ENCODE measurements around the gene TEX26.
"Not testable (repeated sequence)": the region's sequence is repeated elsewhere in the genome, so short reads cannot be mapped to it uniquely, and the experiment has no call there.

The TEX26 gene

DNA sequence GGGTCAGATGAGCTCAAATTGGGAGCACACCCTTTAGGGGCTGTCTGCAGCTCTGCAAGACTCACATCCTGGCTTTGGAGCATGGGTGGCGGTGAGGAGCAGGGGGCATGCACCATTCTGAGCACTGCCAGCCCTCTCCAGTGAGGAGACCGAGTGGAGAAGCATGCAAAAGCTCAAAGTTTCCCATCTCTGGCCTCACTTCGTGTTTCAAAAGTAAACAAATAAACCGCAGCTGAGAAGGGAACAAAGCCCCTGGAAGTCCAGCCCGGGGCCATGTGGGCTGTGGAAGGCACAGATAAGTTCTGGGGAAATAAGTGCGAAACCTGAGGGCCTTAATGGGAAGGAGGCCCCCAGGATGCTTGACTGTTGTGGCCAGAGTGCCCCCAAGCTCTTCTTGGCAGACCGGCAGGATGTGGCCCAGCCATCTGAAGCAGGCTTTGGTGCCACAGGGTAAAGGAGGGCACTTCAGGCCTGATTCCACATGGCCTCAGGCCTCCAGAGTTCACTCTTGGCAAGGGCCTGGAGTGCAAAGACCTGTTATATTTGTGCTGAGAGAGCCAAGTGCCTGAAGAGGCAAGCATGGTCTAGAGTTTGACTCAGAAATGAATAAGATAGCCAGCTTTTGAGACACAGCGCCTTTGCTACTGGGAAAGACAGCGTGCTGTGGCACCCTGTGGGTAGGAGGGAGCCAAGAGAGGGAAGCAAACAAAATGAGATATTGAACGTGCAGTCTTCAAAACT, 25.2 kb upstream of the TEX26 start:
- Mint-ChIP-seq H3K4me1 (peaks cover 2% of the 10 kb centered on the region), H3K36me3 (ENCODE audit: low read depth) (no peaks in the 10 kb centered on the region), H3K27ac (no peak overlapping the region), H3K9me3 (no peaks in the 10 kb centered on the region), H3K27me3 (peaks cover 67% of the 10 kb centered on the region), H3K4me3 (no peak overlapping the region)
- DNase-seq, result no peak
- ATAC-seq, result no peak

DNA sequence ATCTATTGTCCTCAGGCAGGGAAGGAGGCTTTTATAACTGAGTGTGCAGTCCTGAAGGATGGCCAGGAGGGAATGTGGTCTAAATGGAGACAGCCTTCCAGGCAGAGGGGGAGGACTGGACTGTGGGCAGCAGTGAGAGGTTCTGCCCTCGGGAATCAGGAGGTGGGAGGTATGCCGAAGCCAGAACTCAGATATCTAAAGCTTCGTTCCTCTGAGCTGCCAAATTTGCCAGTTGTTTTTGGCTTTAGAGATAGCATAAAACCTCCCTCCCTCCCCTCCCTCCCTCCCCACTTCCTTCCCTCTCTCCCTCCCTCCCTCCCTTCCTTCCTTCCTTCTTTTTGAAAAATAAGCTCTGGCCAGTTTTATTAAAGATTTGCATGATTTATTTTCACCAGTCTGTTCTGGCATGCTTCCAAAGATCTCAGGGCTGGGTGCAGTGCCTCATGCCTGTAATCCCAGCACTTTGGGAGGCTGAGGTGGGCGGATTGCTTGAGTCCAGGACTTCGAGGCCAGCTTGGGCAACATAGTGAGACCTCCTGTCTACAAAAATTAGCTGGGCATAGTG, 24.0 kb upstream of the TEX26 start:
- peaks cover 2% of the 10 kb centered on the region for H3K4me1 Mint-ChIP-seq
- no peak overlapping the region for H3K4me3 Mint-ChIP-seq
- no peak for DNase-seq
- no peak overlapping the region for H3K27ac Mint-ChIP-seq
- no peaks in the 10 kb centered on the region for H3K36me3 Mint-ChIP-seq (ENCODE audit: low read depth)
- ATAC-seq, result no peak
- H3K9me3 Mint-ChIP-seq, result no peaks in the 10 kb centered on the region
- H3K27me3 Mint-ChIP-seq, result peaks cover 56% of the 10 kb centered on the region

DNA sequence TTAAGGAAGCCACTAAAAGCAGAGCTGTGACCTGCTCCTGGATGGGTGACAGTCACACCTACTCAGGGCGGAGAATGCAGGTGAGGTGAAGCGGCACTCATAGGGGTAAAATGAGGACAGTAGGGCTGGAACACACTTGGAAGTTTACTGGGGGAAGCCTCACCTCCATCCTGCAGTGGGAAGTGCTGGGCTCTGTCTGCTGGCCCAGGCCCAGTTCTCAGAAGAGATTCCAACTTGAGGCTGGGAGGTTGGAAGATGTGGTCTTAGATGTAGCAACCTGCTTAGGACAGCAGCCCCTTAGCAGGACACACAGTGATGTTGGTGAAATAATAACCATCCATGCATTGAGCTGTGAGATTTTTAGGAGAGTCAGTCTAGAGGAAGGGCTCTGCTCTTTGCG, 21.8 kb upstream of the TEX26 start:
- no peaks in the 10 kb centered on the region for H3K36me3 Mint-ChIP-seq (ENCODE audit: low read depth)
- no peak overlapping the region for H3K4me3 Mint-ChIP-seq
- DNase-seq (no peak), ATAC-seq (no peak)
- H3K27me3 Mint-ChIP-seq, result peaks cover 50% of the 10 kb centered on the region
- H3K9me3 Mint-ChIP-seq, result no peaks in the 10 kb centered on the region
- H3K27ac Mint-ChIP-seq, result no peak overlapping the region
- H3K4me1 Mint-ChIP-seq, result peaks cover 2% of the 10 kb centered on the region

DNA sequence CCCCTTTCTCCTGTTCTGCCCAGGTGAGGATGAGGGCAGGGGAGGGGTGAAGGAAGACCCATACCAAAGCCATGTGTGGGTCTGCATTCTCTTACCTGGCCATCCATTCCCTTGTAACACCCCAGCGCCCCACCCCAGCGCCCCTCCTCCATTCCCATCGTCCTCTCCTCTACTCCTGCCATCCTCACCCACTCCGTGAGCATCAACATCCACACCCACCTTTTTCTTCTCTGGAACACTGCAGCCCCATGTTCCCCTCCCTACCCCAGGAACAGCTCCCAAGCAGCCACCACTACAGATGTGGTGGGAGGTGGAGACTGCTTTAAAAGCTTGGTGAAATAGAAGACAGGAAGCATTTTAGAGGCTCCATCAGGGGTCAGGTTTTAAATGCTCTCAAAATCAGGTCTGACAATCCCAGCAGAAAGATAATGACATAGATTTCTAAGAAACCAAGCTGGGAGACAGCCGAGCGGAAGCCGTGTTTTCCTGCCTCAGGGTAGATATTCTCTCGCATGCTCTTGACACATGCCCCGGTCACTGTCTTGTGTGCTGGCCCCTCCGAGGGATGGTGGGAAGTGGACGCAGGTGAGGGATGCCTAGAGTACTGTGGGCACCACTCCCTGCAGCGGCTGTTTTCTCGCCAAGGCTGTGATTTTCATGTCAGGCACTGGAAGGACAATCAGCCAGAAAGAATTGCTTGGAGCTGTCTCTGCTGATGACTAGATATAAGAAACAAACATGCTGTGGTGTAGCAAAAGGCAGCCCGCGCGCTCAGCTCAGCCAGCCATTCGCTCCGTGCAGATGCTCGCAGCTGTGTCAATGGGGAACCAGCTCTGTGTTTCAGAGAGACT, 16.5 kb upstream of the TEX26 start:
- peaks cover 25% of the 10 kb centered on the region for H3K27me3 Mint-ChIP-seq
- H3K9me3 Mint-ChIP-seq, result no peaks in the 10 kb centered on the region
- H3K36me3 Mint-ChIP-seq (ENCODE audit: low read depth), result no peaks in the 10 kb centered on the region
- DNase-seq (no peak), ATAC-seq (no peak)
- H3K27ac Mint-ChIP-seq, result no peak overlapping the region
- H3K4me1 Mint-ChIP-seq, result no peaks in the 10 kb centered on the region
- no peak overlapping the region for H3K4me3 Mint-ChIP-seq

GRCh38 chr13:30916991-30917390, 15.5 kb upstream of the TEX26 start:
- Mint-ChIP-seq H3K36me3 (ENCODE audit: low read depth) (no peaks in the 10 kb centered on the region), H3K9me3 (no peaks in the 10 kb centered on the region), H3K4me1 (no peaks in the 10 kb centered on the region), H3K27ac (no peak overlapping the region), H3K4me3 (no peak overlapping the region), H3K27me3 (peaks cover 31% of the 10 kb centered on the region)
- no peak for ATAC-seq
- no peak for DNase-seq

GRCh38 chr13:30918662-30919405, 13.6 kb upstream of the TEX26 start:
- DNase-seq, result no peak
- Mint-ChIP-seq H3K4me1 (no peaks in the 10 kb centered on the region), H3K36me3 (ENCODE audit: low read depth) (no peaks in the 10 kb centered on the region), H3K27me3 (peaks cover 37% of the 10 kb centered on the region), H3K9me3 (no peaks in the 10 kb centered on the region), H3K27ac (no peak overlapping the region), H3K4me3 (no peak overlapping the region)
- ATAC-seq, result no peak

- no peaks in the 10 kb centered on the region for H3K36me3 Mint-ChIP-seq (ENCODE audit: low read depth)
- ATAC-seq (no peak), DNase-seq (no peak)
- no peak overlapping the region for H3K27ac Mint-ChIP-seq
- H3K9me3 Mint-ChIP-seq, result no peaks in the 10 kb centered on the region
- peaks cover 24% of the 10 kb centered on the region for H3K27me3 Mint-ChIP-seq
- H3K4me1 Mint-ChIP-seq, result peaks cover 7% of the 10 kb centered on the region
- no peak overlapping the region for H3K4me3 Mint-ChIP-seq
Observed at GRCh38 chr13:30920162-30920909, 12.1 kb upstream of the TEX26 start.

DNA sequence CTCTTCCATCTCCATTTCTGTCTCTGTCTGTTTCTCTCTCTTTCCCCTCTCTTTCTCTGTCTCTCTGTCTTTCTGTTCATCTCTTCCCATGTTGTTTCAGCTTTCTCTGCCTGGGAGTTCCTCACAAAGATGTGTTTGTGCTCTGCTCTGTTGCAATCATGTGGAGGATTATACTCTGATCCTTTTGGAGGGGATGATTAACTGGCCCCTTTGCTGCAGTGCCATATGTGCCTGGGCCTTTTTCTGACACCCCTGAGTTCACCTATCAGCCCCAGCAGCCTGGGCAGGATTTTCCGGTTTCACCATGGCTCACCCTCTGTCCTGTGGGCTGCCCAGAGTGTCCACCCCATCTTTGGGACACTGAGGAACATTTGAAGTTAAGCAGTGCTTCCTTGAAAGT, 9.0 kb upstream of the TEX26 start:
- DNase-seq (no peak), ATAC-seq (no peak)
- no peak overlapping the region for H3K27ac Mint-ChIP-seq
- H3K27me3 Mint-ChIP-seq, result peaks cover 18% of the 10 kb centered on the region
- no peaks in the 10 kb centered on the region for H3K9me3 Mint-ChIP-seq
- peaks cover 26% of the 10 kb centered on the region for H3K4me1 Mint-ChIP-seq
- H3K36me3 Mint-ChIP-seq (ENCODE audit: low read depth), result no peaks in the 10 kb centered on the region
- H3K4me3 Mint-ChIP-seq, result no peak overlapping the region

DNA sequence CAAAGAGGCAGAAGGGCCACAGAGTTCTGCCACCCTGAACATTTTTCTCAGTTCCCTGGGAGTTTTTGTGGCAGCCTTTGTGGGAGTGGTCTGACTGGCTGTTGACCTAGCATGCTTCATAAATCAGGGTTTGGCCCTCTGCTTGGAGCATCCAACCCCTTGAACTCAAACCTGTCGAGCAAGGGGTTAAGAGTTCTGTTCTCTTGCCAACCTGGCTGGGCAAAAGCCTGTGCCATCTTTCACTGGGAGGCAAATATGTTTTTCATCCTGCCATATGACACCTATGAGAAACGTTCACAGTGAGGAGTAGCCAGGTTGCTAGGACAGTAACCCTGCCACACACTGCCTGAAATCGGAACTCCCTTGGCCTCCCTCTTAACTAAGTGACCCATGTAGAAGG, 7.7 kb upstream of the TEX26 start:
- no peaks in the 10 kb centered on the region for H3K9me3 Mint-ChIP-seq
- no peaks in the 10 kb centered on the region for H3K36me3 Mint-ChIP-seq (ENCODE audit: low read depth)
- ATAC-seq, result no peak
- H3K4me3 Mint-ChIP-seq, result no peak overlapping the region
- DNase-seq, result no peak
- no peak overlapping the region for H3K27ac Mint-ChIP-seq
- peaks cover 26% of the 10 kb centered on the region for H3K4me1 Mint-ChIP-seq
- H3K27me3 Mint-ChIP-seq, result peaks cover 24% of the 10 kb centered on the region

- ATAC-seq (peak; percentile 33), DNase-seq (no peak)
- H3K36me3 Mint-ChIP-seq (ENCODE audit: low read depth), result no peaks in the 10 kb centered on the region
- H3K27me3 Mint-ChIP-seq, result peaks cover 28% of the 10 kb centered on the region
- H3K9me3 Mint-ChIP-seq, result no peaks in the 10 kb centered on the region
- no peak overlapping the region for H3K27ac Mint-ChIP-seq
- H3K4me3 Mint-ChIP-seq, result no peak overlapping the region
- H3K4me1 Mint-ChIP-seq, result peaks cover 26% of the 10 kb centered on the region
Observed at GRCh38 chr13:30925429-30925828, 7.0 kb upstream of the TEX26 start.

- no peaks in the 10 kb centered on the region for H3K9me3 Mint-ChIP-seq
- no peaks in the 10 kb centered on the region for H3K36me3 Mint-ChIP-seq (ENCODE audit: low read depth)
- no peak overlapping the region for H3K27ac Mint-ChIP-seq
- no peak overlapping the region for H3K4me3 Mint-ChIP-seq
- H3K4me1 Mint-ChIP-seq, result peaks cover 26% of the 10 kb centered on the region
- H3K27me3 Mint-ChIP-seq, result peaks cover 29% of the 10 kb centered on the region
- no peak for DNase-seq
- ATAC-seq, result no peak
Observed at GRCh38 chr13:30926781-30927180, 5.7 kb upstream of the TEX26 start.

- not testable (repeated sequence) for H3K9me3 Mint-ChIP-seq; H3K36me3 Mint-ChIP-seq (ENCODE audit: low read depth); DNase-seq; H3K4me3 Mint-ChIP-seq; H3K27ac Mint-ChIP-seq
- peak; percentile 63 for ATAC-seq
- peaks cover 33% of the 10 kb centered on the region for H3K27me3 Mint-ChIP-seq
- H3K4me1 Mint-ChIP-seq, result peaks cover 26% of the 10 kb centered on the region
Observed at GRCh38 chr13:30927188-30927587, 5.3 kb upstream of the TEX26 start.

GRCh38 chr13:30927595-30927994, 4.9 kb upstream of the TEX26 start:
- Mint-ChIP-seq H3K9me3 (no peaks in the 10 kb centered on the region), H3K27me3 (peaks cover 34% of the 10 kb centered on the region)

GRCh38 chr13:30928978-30929377, 3.5 kb upstream of the TEX26 start:
- Mint-ChIP-seq H3K27ac (no peak overlapping the region), H3K4me1 (peaks cover 26% of the 10 kb centered on the region), H3K27me3 (peaks cover 36% of the 10 kb centered on the region), H3K9me3 (no peaks in the 10 kb centered on the region), H3K36me3 (ENCODE audit: low read depth) (no peaks in the 10 kb centered on the region), H3K4me3 (no peak overlapping the region)
- no peak for DNase-seq
- no peak for ATAC-seq

More at GRCh38 chr13:30927595-30927994, 4.9 kb upstream of the TEX26 start:
- Mint-ChIP-seq H3K4me3 (no peak overlapping the region), H3K27ac (no peak overlapping the region), H3K36me3 (ENCODE audit: low read depth) (no peaks in the 10 kb centered on the region), H3K4me1 (peaks cover 26% of the 10 kb centered on the region)
- DNase-seq (no peak), ATAC-seq (peak; percentile 63)

Data from activated naive CD8-positive, alpha-beta T cell treated with anti-CD3 and anti-CD28 coated beads, Interleukin-2, amount 50 U/mL, for 24 hours (primary cell).